ENCODE results near the gene KLHL40.

Gene KLHL40

GRCh38 chr3:42706721-42707619 is 21.6 kb downstream of the KLHL40 start:
- no peak overlapping the region for H3K14ac ChIP-seq (ENCODE audit: low read length)
- no peak overlapping the region for H2AFZ ChIP-seq (ENCODE audit: low read length)

GRCh38 chr3:42707620-42708355 is 22.5 kb downstream of the KLHL40 start:
- Histone ChIP-seq H3K23ac (ENCODE audit: low read depth, low read length, poor library complexity) (peak overlapping the region; percentile 80), H2AK5ac (ENCODE audit: low read depth, low read length) (no peak overlapping the region), H2BK5ac (ENCODE audit: low read length) (no peak overlapping the region), H4K91ac (ENCODE audit: low read depth, low read length, poor library complexity) (peak overlapping the region; percentile 19), H3K18ac (ENCODE audit: low read length) (no peak overlapping the region), H3K4me2 (ENCODE audit: insufficient read depth, low read length, poor library complexity, severe bottlenecking) (no peak overlapping the region), H4K8ac (ENCODE audit: low read depth, low read length) (no peak overlapping the region), H3K4me1 (ENCODE audit: control insufficient read depth in 2 of 2, insufficient read depth in 1 of 2, low read depth in 1 of 2, low read length in 2 of 2) (peaks cover 0 to 2% of the 10 kb centered on the region in 2 donors), H2BK12ac (ENCODE audit: low read length) (no peak overlapping the region), H3K14ac (ENCODE audit: low read length) (no peak overlapping the region), H3K27me3 (ENCODE audit: control insufficient read depth in 3 of 3, insufficient read depth in 3 of 3, low read depth in 1 of 3, low read length in 3 of 3) (peaks cover 0 to 49% (median 0%) of the 10 kb centered on the region in 3 experiments), H3K79me1 (ENCODE audit: low read depth, low read length) (no peaks in the 10 kb centered on the region), H3K4me3 (ENCODE audit: low read length in 2 of 2) (peak overlapping the region in 1 of 2 donors; percentile 43), H3K9ac (ENCODE audit: low read depth, low read length, poor library complexity) (peak overlapping the region; percentile 50), H3K9me3 (replicated peaks in 1 of 2; ENCODE audit: control insufficient read depth in 2 of 2, insufficient read depth in 1 of 2, low read depth in 1 of 2, low read length in 2 of 2) (no peaks in the 10 kb centered on the region), H2BK120ac (ENCODE audit: low read depth, low read length) (no peak overlapping the region), H3K27ac (replicated peaks; ENCODE audit: low read length) (no peak overlapping the region), H3K4ac (ENCODE audit: low read length) (no peak overlapping the region), H2BK15ac (ENCODE audit: low read length) (no peak overlapping the region), H3K36me3 (replicated peaks in 1 of 2; ENCODE audit: control insufficient read depth in 2 of 2, insufficient read depth in 2 of 2, low read length in 2 of 2) (peaks cover 0 to 2% of the 10 kb centered on the region in 2 donors), H2AFZ (ENCODE audit: low read length) (no peak overlapping the region)
- DNase-seq (ENCODE audit: low spot score) = no peak
- WGBS, 2 donors (ENCODE audit: extremely low coverage in 2 of 2, insufficient read length in 2 of 2, insufficient replicate concordance in 1 of 2) = no CpG with 5 or more reads among the region's 8 CpGs

More at GRCh38 chr3:42706721-42707619, 21.6 kb downstream of the KLHL40 start:
- Histone ChIP-seq H3K4me2 (ENCODE audit: insufficient read depth, low read length, poor library complexity, severe bottlenecking) (no peak overlapping the region), H3K27ac (replicated peaks; ENCODE audit: low read length) (no peak overlapping the region), H2BK15ac (ENCODE audit: low read length) (no peak overlapping the region), H3K27me3 (ENCODE audit: control insufficient read depth in 3 of 3, insufficient read depth in 3 of 3, low read depth in 1 of 3, low read length in 3 of 3) (peaks cover 0 to 49% (median 0%) of the 10 kb centered on the region in 3 experiments), H2BK120ac (ENCODE audit: low read depth, low read length) (no peak overlapping the region), H2BK12ac (ENCODE audit: low read length) (no peak overlapping the region), H4K91ac (ENCODE audit: low read depth, low read length, poor library complexity) (no peak overlapping the region), H2BK5ac (ENCODE audit: low read length) (no peak overlapping the region), H3K23ac (ENCODE audit: low read depth, low read length, poor library complexity) (no peak overlapping the region), H2AK5ac (ENCODE audit: low read depth, low read length) (no peak overlapping the region), H3K9me3 (replicated peaks in 1 of 2; ENCODE audit: control insufficient read depth in 2 of 2, insufficient read depth in 1 of 2, low read depth in 1 of 2, low read length in 2 of 2) (no peaks in the 10 kb centered on the region), H3K4me3 (ENCODE audit: low read length in 2 of 2) (no peak overlapping the region), H3K4me1 (ENCODE audit: control insufficient read depth in 2 of 2, insufficient read depth in 1 of 2, low read depth in 1 of 2, low read length in 2 of 2) (peaks cover 0 to 2% of the 10 kb centered on the region in 2 donors), H3K18ac (ENCODE audit: low read length) (peak overlapping the region; percentile 12), H4K8ac (ENCODE audit: low read depth, low read length) (no peak overlapping the region), H3K79me1 (ENCODE audit: low read depth, low read length) (no peaks in the 10 kb centered on the region), H3K4ac (ENCODE audit: low read length) (no peak overlapping the region), H3K9ac (ENCODE audit: low read depth, low read length, poor library complexity) (no peak overlapping the region), H3K36me3 (replicated peaks in 1 of 2; ENCODE audit: control insufficient read depth in 2 of 2, insufficient read depth in 2 of 2, low read length in 2 of 2) (peaks cover 0 to 2% of the 10 kb centered on the region in 2 donors)
- DNase-seq (ENCODE audit: low spot score) = no peak
- no CpG with 5 or more reads among the region's 7 CpGs for WGBS, 2 donors (ENCODE audit: extremely low coverage in 2 of 2, insufficient read length in 2 of 2, insufficient replicate concordance in 1 of 2)

- Histone ChIP-seq H3K4me3 (ENCODE audit: low read length in 2 of 2) (no peak overlapping the region), H2BK5ac (ENCODE audit: low read length) (no peak overlapping the region), H3K9me3 (replicated peaks in 1 of 2; ENCODE audit: control insufficient read depth in 2 of 2, insufficient read depth in 1 of 2, low read depth in 1 of 2, low read length in 2 of 2) (no peaks in the 10 kb centered on the region), H3K18ac (ENCODE audit: low read length) (peak overlapping the region; percentile 46), H2BK120ac (ENCODE audit: low read depth, low read length) (no peak overlapping the region), H3K14ac (ENCODE audit: low read length) (no peak overlapping the region), H3K27me3 (ENCODE audit: control insufficient read depth in 3 of 3, insufficient read depth in 3 of 3, low read depth in 1 of 3, low read length in 3 of 3) (peaks cover 0 to 50% (median 0%) of the 10 kb centered on the region in 3 experiments), H3K23ac (ENCODE audit: low read depth, low read length, poor library complexity) (no peak overlapping the region), H2AK5ac (ENCODE audit: low read depth, low read length) (no peak overlapping the region), H3K4me2 (ENCODE audit: insufficient read depth, low read length, poor library complexity, severe bottlenecking) (no peak overlapping the region), H3K27ac (replicated peaks; ENCODE audit: low read length) (no peak overlapping the region), H3K36me3 (replicated peaks in 1 of 2; ENCODE audit: control insufficient read depth in 2 of 2, insufficient read depth in 2 of 2, low read length in 2 of 2) (peaks cover 0 to 2% of the 10 kb centered on the region in 2 donors), H2BK12ac (ENCODE audit: low read length) (no peak overlapping the region), H2BK15ac (ENCODE audit: low read length) (no peak overlapping the region), H3K79me1 (ENCODE audit: low read depth, low read length) (no peaks in the 10 kb centered on the region), H4K91ac (ENCODE audit: low read depth, low read length, poor library complexity) (no peak overlapping the region), H2AFZ (ENCODE audit: low read length) (no peak overlapping the region), H3K9ac (ENCODE audit: low read depth, low read length, poor library complexity) (no peak overlapping the region), H3K4ac (ENCODE audit: low read length) (no peak overlapping the region), H4K8ac (ENCODE audit: low read depth, low read length) (no peak overlapping the region), H3K4me1 (ENCODE audit: control insufficient read depth in 2 of 2, insufficient read depth in 1 of 2, low read depth in 1 of 2, low read length in 2 of 2) (peaks cover 0 to 1% of the 10 kb centered on the region in 2 donors)
- no CpG with 5 or more reads among the region's 10 CpGs for WGBS, 2 donors (ENCODE audit: extremely low coverage in 2 of 2, insufficient read length in 2 of 2, insufficient replicate concordance in 1 of 2)
- no peak for DNase-seq (ENCODE audit: low spot score)
These were observed 23.3 kb downstream of the KLHL40 start for GRCh38 chr3:42708611-42709151.

Data from neuronal stem cell (in vitro differentiated cells).